GM18519 (cell line): ENCODE results near the gene ANK3.

Experiments
- ATAC-seq: cut with Tn5 transposase; IDR thresholded peaks from one replicate; pipeline ENCODE4 v1.9.1; 2021; ENCODE audit warnings: mild to moderate bottlenecking, moderate library complexity; ENCODE audit not compliant: unreplicated experiment, low FRiP score

Gene ANK3

GRCh38 chr10:60009276-60009675 lies 380.4 kb downstream of the ANK3 start:
- no peak for ATAC-seq

- no peak for ATAC-seq
These were observed 380.9 kb downstream of the ANK3 start for GRCh38 chr10:60008816-60009215.

GRCh38 chr10:60006062-60006461 lies 383.6 kb downstream of the ANK3 start:
- no peak for ATAC-seq

- no peak for ATAC-seq
These were observed 385.8 kb downstream of the ANK3 start for GRCh38 chr10:60003651-60004523.

GRCh38 chr10:60000747-60001146 lies 388.9 kb downstream of the ANK3 start:
- ATAC-seq = no peak

GRCh38 chr10:59997827-59998525 lies 391.7 kb downstream of the ANK3 start:
- no peak for ATAC-seq

GRCh38 chr10:59995862-59996261 lies 393.8 kb downstream of the ANK3 start:
- ATAC-seq = no peak

- no peak for ATAC-seq
These were observed 395.7 kb downstream of the ANK3 start for GRCh38 chr10:59993931-59994330.

- peak; percentile 90 for ATAC-seq
These were observed 398.0 kb downstream of the ANK3 start for GRCh38 chr10:59991661-59992060.

GRCh38 chr10:59991117-59991516 lies 398.6 kb downstream of the ANK3 start:
- ATAC-seq = no peak

GRCh38 chr10:59985639-59986038 lies 404.0 kb downstream of the ANK3 start:
- no peak for ATAC-seq

GRCh38 chr10:59984415-59984814 lies 405.3 kb downstream of the ANK3 start:
- ATAC-seq = no peak

- no peak for ATAC-seq
These were observed 409.3 kb downstream of the ANK3 start for GRCh38 chr10:59980356-59980755.

GRCh38 chr10:59977486-59977885 lies 412.2 kb downstream of the ANK3 start:
- no peak for ATAC-seq

- ATAC-seq = no peak
These were observed 412.8 kb downstream of the ANK3 start for GRCh38 chr10:59976909-59977308.
